ENCODE measurements around the gene NTRK3. TPM values are rescaled to one million over a fixed set of nuclear protein-coding genes. Genes with fewer than 3 reads are reported as not detected.

Gene NTRK3
- total RNA-seq, 2 experiments from 2014 or later = 0.78 TPM; not detected in 1

- intact Hi-C loops (cut with DNase I, micrococcal nuclease) = no loop called here
- H3K4me1 ChIP-seq (ENCODE audit: insufficient read depth, low read length) = no peaks in the 10 kb centered on the region
- H3K27ac Mint-ChIP-seq = no peak overlapping the region
- ATAC-seq (ENCODE audit: poor library complexity) = no peak
- POLR2A ChIA-PET = no interaction called here
- peaks cover 0 to 8% of the 10 kb centered on the region in 2 experiments for H3K27me3 ChIP-seq (ENCODE audit: control insufficient read depth in 1 of 2, insufficient read depth in 2 of 2, low read length in 2 of 2)
- CTCF ChIA-PET = no interaction called here
- no peaks in the 10 kb centered on the region for H3K4me1 Mint-ChIP-seq (ENCODE audit: low read depth)
- no peak overlapping the region for H3K4me3 ChIP-seq (ENCODE audit: low read length)
- no peaks in the 10 kb centered on the region for H3K9me3 Mint-ChIP-seq
- H3K4me3 Mint-ChIP-seq = no peak overlapping the region
- no peak for DNase-seq
- TF ChIP-seq, protein P1, sequence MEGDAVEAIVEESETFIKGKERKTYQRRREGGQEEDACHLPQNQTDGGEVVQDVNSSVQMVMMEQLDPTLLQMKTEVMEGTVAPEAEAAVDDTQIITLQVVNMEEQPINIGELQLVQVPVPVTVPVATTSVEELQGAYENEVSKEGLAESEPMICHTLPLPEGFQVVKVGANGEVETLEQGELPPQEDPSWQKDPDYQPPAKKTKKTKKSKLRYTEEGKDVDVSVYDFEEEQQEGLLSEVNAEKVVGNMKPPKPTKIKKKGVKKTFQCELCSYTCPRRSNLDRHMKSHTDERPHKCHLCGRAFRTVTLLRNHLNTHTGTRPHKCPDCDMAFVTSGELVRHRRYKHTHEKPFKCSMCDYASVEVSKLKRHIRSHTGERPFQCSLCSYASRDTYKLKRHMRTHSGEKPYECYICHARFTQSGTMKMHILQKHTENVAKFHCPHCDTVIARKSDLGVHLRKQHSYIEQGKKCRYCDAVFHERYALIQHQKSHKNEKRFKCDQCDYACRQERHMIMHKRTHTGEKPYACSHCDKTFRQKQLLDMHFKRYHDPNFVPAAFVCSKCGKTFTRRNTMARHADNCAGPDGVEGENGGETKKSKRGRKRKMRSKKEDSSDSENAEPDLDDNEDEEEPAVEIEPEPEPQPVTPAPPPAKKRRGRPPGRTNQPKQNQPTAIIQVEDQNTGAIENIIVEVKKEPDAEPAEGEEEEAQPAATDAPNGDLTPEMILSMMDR (IDR thresholded peaks at IDR 0.05) = no peak
- no peak overlapping the region for H3K27ac ChIP-seq (ENCODE audit: low read depth in 1 of 2, low read length in 2 of 2)
- no peaks in the 10 kb centered on the region for H3K36me3 Mint-ChIP-seq (ENCODE audit: low read depth)
- peaks cover 0 to 7% of the 10 kb centered on the region in 2 experiments for H3K9me3 ChIP-seq (ENCODE audit: control insufficient read depth in 1 of 2, insufficient read depth in 1 of 2, low read length in 2 of 2)
- H3K27me3 Mint-ChIP-seq = no peaks in the 10 kb centered on the region
- no peaks in the 10 kb centered on the region for H3K36me3 ChIP-seq (ENCODE audit: insufficient read depth, low read length)
Observed at GRCh38 chr15:88089024-88089620, 167.4 kb downstream of the NTRK3 start.

- Histone ChIP-seq H3K9me3 (ENCODE audit: control insufficient read depth in 1 of 2, insufficient read depth in 1 of 2, low read length in 2 of 2) (peaks cover 0 to 1% of the 10 kb centered on the region in 2 experiments), H3K27me3 (ENCODE audit: control insufficient read depth in 1 of 2, insufficient read depth in 2 of 2, low read length in 2 of 2) (peaks cover 0 to 6% of the 10 kb centered on the region in 2 experiments), H3K36me3 (ENCODE audit: insufficient read depth, low read length) (no peaks in the 10 kb centered on the region), H3K4me1 (ENCODE audit: insufficient read depth, low read length) (no peaks in the 10 kb centered on the region), H3K4me3 (ENCODE audit: low read length) (no peak overlapping the region), H3K27ac (ENCODE audit: low read depth in 1 of 2, low read length in 2 of 2) (no peak overlapping the region)
- ChIA-PET POLR2A (no interaction called here), CTCF (no interaction called here)
- no peak overlapping the region for H3K27ac Mint-ChIP-seq
- no peaks in the 10 kb centered on the region for H3K4me1 Mint-ChIP-seq (ENCODE audit: low read depth)
- TF ChIP-seq, protein P1 (IDR thresholded peaks at IDR 0.05) = no peak
- no peak for ATAC-seq (ENCODE audit: poor library complexity)
- no peaks in the 10 kb centered on the region for H3K9me3 Mint-ChIP-seq
- no peak for DNase-seq
- H3K27me3 Mint-ChIP-seq = no peaks in the 10 kb centered on the region
- H3K4me3 Mint-ChIP-seq = no peak overlapping the region
- intact Hi-C loops (cut with DNase I, micrococcal nuclease) = no loop called here
- H3K36me3 Mint-ChIP-seq (ENCODE audit: low read depth) = no peaks in the 10 kb centered on the region
Observed at GRCh38 chr15:88083811-88084760, 172.5 kb downstream of the NTRK3 start.

DNA sequence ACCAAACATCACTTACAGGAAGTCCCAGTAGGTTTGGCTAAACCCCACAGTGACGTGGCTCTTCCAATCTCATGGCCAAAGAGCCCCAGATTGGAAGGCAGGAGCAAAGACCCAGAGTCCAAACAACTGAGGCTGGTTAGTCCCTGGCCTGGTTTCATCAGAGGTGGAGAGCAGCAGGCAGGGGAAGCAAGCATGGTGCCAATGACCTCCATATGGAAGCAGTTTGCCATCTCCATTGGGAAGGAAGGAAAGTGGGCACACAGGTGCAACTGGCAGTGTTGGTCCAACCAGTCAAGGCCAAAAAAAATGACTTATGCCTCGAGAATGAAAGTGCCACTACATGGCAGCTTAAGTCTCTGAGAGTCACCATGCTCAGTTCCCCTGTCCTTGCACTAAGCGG lies 175.9 kb downstream of the NTRK3 start:
- no peaks in the 10 kb centered on the region for H3K4me1 ChIP-seq (ENCODE audit: insufficient read depth, low read length)
- ChIA-PET CTCF (no interaction called here), POLR2A (no interaction called here)
- H3K4me3 Mint-ChIP-seq = no peak overlapping the region
- no peaks in the 10 kb centered on the region for H3K27me3 Mint-ChIP-seq
- H3K36me3 ChIP-seq (ENCODE audit: insufficient read depth, low read length) = no peaks in the 10 kb centered on the region
- DNase-seq = no peak
- ATAC-seq (ENCODE audit: poor library complexity) = no peak
- H3K36me3 Mint-ChIP-seq (ENCODE audit: low read depth) = no peaks in the 10 kb centered on the region
- TF ChIP-seq, protein P1 (IDR thresholded peaks at IDR 0.05) = no peak
- H3K9me3 Mint-ChIP-seq = no peaks in the 10 kb centered on the region
- no peak overlapping the region for H3K27ac ChIP-seq (ENCODE audit: low read depth in 1 of 2, low read length in 2 of 2)
- no peak overlapping the region for H3K4me3 ChIP-seq (ENCODE audit: low read length)
- no peaks in the 10 kb centered on the region for H3K4me1 Mint-ChIP-seq (ENCODE audit: low read depth)
- no peak overlapping the region for H3K27ac Mint-ChIP-seq
- peaks cover 0 to 2% of the 10 kb centered on the region in 2 experiments for H3K27me3 ChIP-seq (ENCODE audit: control insufficient read depth in 1 of 2, insufficient read depth in 2 of 2, low read length in 2 of 2)
- intact Hi-C loops (cut with DNase I, micrococcal nuclease) = no loop called here
- peaks cover 0 to 9% of the 10 kb centered on the region in 2 experiments for H3K9me3 ChIP-seq (ENCODE audit: control insufficient read depth in 1 of 2, insufficient read depth in 1 of 2, low read length in 2 of 2)

All from CD4-positive, alpha-beta T cell (primary cell).